Ishikawa (cell line): ENCODE data around the gene UBE2I.

Source experiments
- CEBPB ChIP-seq: IDR thresholded peaks from 2 replicates; pipeline ENCODE4 v1.6.1; 2012
- CREB1 ChIP-seq: IDR thresholded peaks from 2 replicates; pipeline ENCODE4 v1.6.1; 2012; ENCODE audit warnings: low read depth
- EGR1 ChIP-seq: IDR thresholded peaks from 2 replicates; pipeline ENCODE4 v1.6.1; 2012
- EP300 ChIP-seq: IDR thresholded peaks from 2 replicates; pipeline ENCODE4 v1.6.1; 2012; ENCODE audit warnings: borderline replicate concordance
- FOXM1 ChIP-seq: IDR thresholded peaks from 2 replicates; pipeline ENCODE4 v1.6.1; 2012; ENCODE audit warnings: low read depth, borderline replicate concordance
- MAX ChIP-seq: IDR thresholded peaks from 2 replicates; pipeline ENCODE4 v1.6.1; 2012
- NFIC ChIP-seq: IDR thresholded peaks from 2 replicates; pipeline ENCODE4 v1.6.1; 2012
- RAD21 ChIP-seq: IDR thresholded peaks from 2 replicates; pipeline ENCODE4 v1.6.1; 2012; ENCODE audit warnings: low read depth
- REST ChIP-seq: IDR thresholded peaks from 2 replicates; pipeline ENCODE4 v1.6.1; 2012; ENCODE audit warnings: low read depth, mild to moderate bottlenecking
- TAF1 ChIP-seq: IDR thresholded peaks from 2 replicates; pipeline ENCODE4 v1.6.1; 2012; ENCODE audit warnings: low read depth, mild to moderate bottlenecking
- TCF12 ChIP-seq: IDR thresholded peaks from 2 replicates; pipeline ENCODE4 v1.6.1; 2012; ENCODE audit warnings: low read depth
- TEAD4 ChIP-seq: IDR thresholded peaks from 2 replicates; pipeline ENCODE4 v1.6.1; 2012
- USF1 ChIP-seq: IDR thresholded peaks from 2 replicates; pipeline ENCODE4 v1.6.1; 2012
- YY1 ChIP-seq: IDR thresholded peaks from 2 replicates; pipeline ENCODE4 v1.6.1; 2012; ENCODE audit warnings: low read depth
- ZBTB7A ChIP-seq: IDR thresholded peaks from 2 replicates; pipeline ENCODE4 v1.6.1; 2012; ENCODE audit warnings: low read depth

The UBE2I gene

GRCh38 chr16:1354815-1355540 is 45.5 kb downstream of the UBE2I start:
- TF ChIP-seq EGR1 (no peak), TEAD4 (no peak), CREB1 (no peak)

- TF ChIP-seq MAX (no peak), EGR1 (no peak), USF1 (no peak), CREB1 (no peak), TCF12 (no peak), ZBTB7A (no peak)
Measured at GRCh38 chr16:1355591-1355990, 46.2 kb downstream of the UBE2I start.

GRCh38 chr16:1356061-1356900 is 46.8 kb downstream of the UBE2I start:
- no peak for TF ChIP-seq TAF1
- TF ChIP-seq MAX: no peak
- no peak for TF ChIP-seq ZBTB7A
- TF ChIP-seq TEAD4: no peak
- TF ChIP-seq EGR1: no peak
- no peak for TF ChIP-seq RAD21
- no peak for TF ChIP-seq USF1
- no peak for TF ChIP-seq CEBPB
- no peak for TF ChIP-seq YY1
- no peak for TF ChIP-seq REST
- TF ChIP-seq CREB1: no peak
- no peak for TF ChIP-seq EP300
- TF ChIP-seq FOXM1: no peak
- TF ChIP-seq TCF12: no peak
- no peak for TF ChIP-seq NFIC

GRCh38 chr16:1357906-1358566 is 48.6 kb downstream of the UBE2I start:
- TF ChIP-seq NFIC (no peak), USF1 (no peak), REST (no peak), TEAD4 (no peak), CREB1 (no peak), MAX (no peak), FOXM1 (no peak), CEBPB (no peak), TCF12 (no peak), RAD21 (no peak), EP300 (no peak), TAF1 (no peak)

- TF ChIP-seq MAX (no peak), NFIC (no peak), YY1 (no peak), TEAD4 (no peak), EP300 (no peak), USF1 (no peak), RAD21 (no peak), TCF12 (no peak), ZBTB7A (no peak), FOXM1 (no peak), CEBPB (no peak), TAF1 (no peak), REST (no peak), CREB1 (no peak), EGR1 (no peak)
Measured at GRCh38 chr16:1361685-1362360, 52.4 kb downstream of the UBE2I start.
